Endometrial microvascular endothelial cells (primary cell): ENCODE data around the gene MTM1. TPM values are rescaled to one million over a fixed set of nuclear protein-coding genes. Genes with fewer than 3 reads are reported as not detected.

Experiments used
- in situ Hi-C: cut with HindIII; loops from 2 replicates; pipeline ENCODE4 v1.10.0; 2017; ENCODE audit warnings: low sequenced_read_pairs, low pct_unique_long_range_greater_than_20kb; ENCODE audit errors: inconsistent ontology term
- total RNA-seq: library from RNA; depleted of rRNA; stranded (reverse); fragments of >200 nt; gene quantifications from one replicate; pipeline ENCODE4 v1.2.3, GENCODE V29; 2015; ENCODE audit errors: inconsistent ontology term

MTM1 gene
- total RNA-seq, 1 donor from 2014 or later: 5.4 TPM

GRCh38 chrX:150587585-150588503 is 19.4 kb downstream of the MTM1 start:
- in situ Hi-C loops: no loop called here

GRCh38 chrX:150594584-150594983 is 26.2 kb downstream of the MTM1 start:
- in situ Hi-C loops: no loop called here

- in situ Hi-C loops: no loop called here
These were observed 30.8 kb downstream of the MTM1 start for GRCh38 chrX:150599226-150599625.

GRCh38 chrX:150602296-150602695 is 33.9 kb downstream of the MTM1 start:
- in situ Hi-C loops: no loop called here

- in situ Hi-C loops: no loop called here
These were observed 34.3 kb downstream of the MTM1 start for GRCh38 chrX:150602743-150603142.

- in situ Hi-C loops: no loop called here
These were observed 37.2 kb downstream of the MTM1 start for GRCh38 chrX:150605603-150606002.

- in situ Hi-C loops: no loop called here
These were observed 38.8 kb downstream of the MTM1 start for GRCh38 chrX:150607201-150607600.

GRCh38 chrX:150610043-150610442 is 41.6 kb downstream of the MTM1 start:
- in situ Hi-C loops: no loop called here

- in situ Hi-C loops: no loop called here
These were observed 42.0 kb downstream of the MTM1 start for GRCh38 chrX:150610446-150610845.

GRCh38 chrX:150615356-150615755 is 46.9 kb downstream of the MTM1 start:
- in situ Hi-C loops: no loop called here

GRCh38 chrX:150616179-150616862 is 47.9 kb downstream of the MTM1 start:
- in situ Hi-C loops: no loop called here

GRCh38 chrX:150616863-150617198 is 48.4 kb downstream of the MTM1 start:
- in situ Hi-C loops: no loop called here

GRCh38 chrX:150621652-150622051 is 53.2 kb downstream of the MTM1 start:
- in situ Hi-C loops: no loop called here

- in situ Hi-C loops: no loop called here
These were observed 55.2 kb downstream of the MTM1 start for GRCh38 chrX:150623583-150623982.

GRCh38 chrX:150625097-150625496 is 56.7 kb downstream of the MTM1 start:
- in situ Hi-C loops: no loop called here

GRCh38 chrX:150625875-150626274 is 57.5 kb downstream of the MTM1 start:
- in situ Hi-C loops: no loop called here

- in situ Hi-C loops: no loop called here
These were observed 59.5 kb downstream of the MTM1 start for GRCh38 chrX:150627957-150628356.

- in situ Hi-C loops: no loop called here
These were observed 67.5 kb downstream of the MTM1 start for GRCh38 chrX:150635952-150636351.

- in situ Hi-C loops: no loop called here
These were observed 74.0 kb downstream of the MTM1 start for GRCh38 chrX:150642423-150642822.

- in situ Hi-C loops: no loop called here
These were observed 74.8 kb downstream of the MTM1 start for GRCh38 chrX:150643271-150643670.
